GM21528 (cell line): Measurements from ENCODE around the gene DUOX1.

ENCODE experiments used
- ATAC-seq: cut with Tn5 transposase; IDR thresholded peaks from one replicate; pipeline ENCODE4 v1.9.1; 2021; ENCODE audit warnings: mild to moderate bottlenecking, moderate library complexity; ENCODE audit not compliant: unreplicated experiment, low FRiP score

DUOX1 gene

GRCh38 chr15:45165536-45165935, 35.7 kb downstream of the DUOX1 start:
- ATAC-seq = no peak

GRCh38 chr15:45166834-45167630, 37.2 kb downstream of the DUOX1 start:
- peak; percentile 82 for ATAC-seq

- no peak for ATAC-seq
Observed at GRCh38 chr15:45167631-45168205, 37.9 kb downstream of the DUOX1 start.

DNA sequence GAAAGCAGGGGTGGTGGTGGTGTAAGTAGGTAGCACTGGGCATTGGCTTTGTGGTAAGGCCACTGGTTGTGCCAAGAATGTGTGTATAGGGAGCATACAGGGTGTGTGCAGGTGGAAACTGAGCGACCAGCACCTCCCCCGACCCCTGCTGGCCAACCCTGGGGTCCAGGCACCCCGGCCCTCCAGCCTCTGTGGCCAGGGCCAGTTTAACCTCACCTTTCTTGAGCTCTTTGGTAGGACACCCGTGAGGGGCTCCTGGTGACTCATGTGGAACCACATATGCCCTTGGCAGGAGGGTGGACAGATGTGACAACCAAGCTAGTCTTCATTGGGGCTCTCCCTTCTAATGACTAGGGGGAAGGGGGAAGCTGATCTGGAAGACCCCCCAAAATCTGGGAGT, 38.5 kb downstream of the DUOX1 start:
- ATAC-seq = no peak

- no peak for ATAC-seq
Observed at GRCh38 chr15:45168751-45169551, 39.2 kb downstream of the DUOX1 start.

DNA sequence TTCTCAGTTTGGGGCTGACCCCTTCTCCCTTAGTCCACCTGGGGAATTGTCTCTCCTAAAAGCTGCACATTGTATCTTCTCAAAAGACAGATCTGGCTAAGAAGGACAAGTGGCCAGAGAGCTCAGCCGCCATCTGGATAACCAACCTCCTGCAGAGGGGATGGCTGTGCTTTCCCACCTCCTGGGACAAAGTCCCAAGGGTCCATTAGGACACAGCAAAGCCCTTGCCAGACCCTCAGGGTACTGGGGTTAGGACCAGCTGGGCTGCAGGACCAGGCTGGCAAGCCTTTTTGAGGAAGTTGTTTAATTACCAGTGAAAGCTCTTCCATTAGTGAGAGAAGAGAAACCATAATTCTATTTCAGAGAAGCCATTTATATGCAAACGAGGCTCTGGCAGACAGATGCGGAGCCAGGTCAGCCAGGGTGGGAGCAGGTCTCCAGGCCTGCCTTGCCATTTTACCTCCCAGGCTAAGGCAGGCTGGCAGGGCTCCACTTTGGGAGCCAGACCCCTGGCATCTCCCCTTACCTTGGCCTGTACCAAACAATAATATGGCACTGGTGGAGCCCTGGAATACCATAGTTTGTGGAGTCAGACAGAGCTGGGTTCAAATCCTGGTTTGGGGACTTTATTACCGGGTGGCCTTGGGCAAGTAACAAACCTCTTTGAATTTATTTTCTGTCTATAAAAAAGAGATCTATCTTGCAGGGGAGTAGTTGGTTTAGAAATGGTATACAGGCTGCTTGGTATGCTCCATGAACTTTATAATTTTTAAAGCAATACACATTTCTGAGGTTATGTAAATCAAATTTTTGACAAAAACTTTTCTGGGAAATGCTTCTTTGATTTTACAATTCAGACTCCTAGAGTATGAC, 40.0 kb downstream of the DUOX1 start:
- ATAC-seq = no peak

DNA sequence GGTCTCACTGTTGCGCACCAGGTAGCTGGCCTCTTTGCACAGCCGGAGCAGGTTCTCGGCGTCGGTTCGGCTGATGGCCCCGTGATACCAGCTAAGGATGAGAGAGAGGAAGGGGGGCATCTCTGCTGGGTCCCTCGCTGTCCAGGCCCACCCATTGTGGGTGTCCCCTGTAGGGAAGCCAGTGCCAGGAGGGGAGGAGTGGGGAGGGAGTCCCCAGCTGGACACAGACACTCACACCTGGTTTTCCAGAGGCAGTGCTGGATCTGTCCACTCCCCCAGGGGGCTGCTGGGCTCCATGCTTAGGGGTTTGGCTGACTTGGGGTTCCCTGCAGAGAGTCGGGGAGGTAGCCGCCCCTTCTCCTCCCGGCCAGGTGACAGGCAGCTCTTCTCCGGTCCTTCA, 42.1 kb downstream of the DUOX1 start:
- ATAC-seq = no peak

GRCh38 chr15:45174069-45174468, 44.3 kb downstream of the DUOX1 start:
- no peak for ATAC-seq

DNA sequence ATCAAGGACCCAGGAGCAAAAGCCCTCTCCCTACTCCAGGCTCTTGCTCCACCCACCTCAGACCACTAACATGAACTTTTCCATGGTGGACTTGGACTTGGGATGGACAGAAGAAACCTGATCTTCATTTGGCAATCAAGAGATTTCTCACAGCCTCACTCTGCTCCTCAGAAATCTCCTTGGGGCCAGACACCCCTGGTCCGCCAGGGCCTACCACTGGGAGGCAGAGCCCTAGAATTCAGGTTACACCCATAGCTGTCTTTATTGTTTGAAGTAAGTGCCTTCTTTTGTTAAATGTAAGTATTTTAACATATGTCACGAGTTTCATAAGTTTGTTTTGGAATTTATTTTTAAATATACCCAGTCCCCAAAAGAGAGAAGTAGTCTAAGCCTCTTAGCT, 44.8 kb downstream of the DUOX1 start:
- ATAC-seq = no peak

DNA sequence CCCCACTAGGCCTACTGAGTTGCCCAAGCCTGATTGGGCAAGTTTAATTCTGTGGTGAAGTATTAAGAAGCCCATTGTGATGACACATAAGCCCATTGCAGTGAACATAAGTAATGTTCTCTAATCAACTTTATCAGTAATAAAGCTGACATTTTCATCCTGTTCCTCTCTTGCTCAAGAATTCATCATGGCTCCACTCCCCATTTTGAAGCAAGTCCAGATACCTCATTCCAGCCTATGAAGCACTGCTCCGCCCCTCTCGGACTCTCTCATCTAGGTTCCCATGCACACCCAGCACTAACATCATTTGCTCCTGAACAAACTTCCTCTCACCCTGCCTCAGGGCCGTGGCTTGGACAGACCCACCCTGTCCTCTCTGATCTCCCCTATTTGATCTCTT, 47.5 kb downstream of the DUOX1 start:
- ATAC-seq = no peak

GRCh38 chr15:45179221-45179985, 49.6 kb downstream of the DUOX1 start:
- ATAC-seq = no peak

DNA sequence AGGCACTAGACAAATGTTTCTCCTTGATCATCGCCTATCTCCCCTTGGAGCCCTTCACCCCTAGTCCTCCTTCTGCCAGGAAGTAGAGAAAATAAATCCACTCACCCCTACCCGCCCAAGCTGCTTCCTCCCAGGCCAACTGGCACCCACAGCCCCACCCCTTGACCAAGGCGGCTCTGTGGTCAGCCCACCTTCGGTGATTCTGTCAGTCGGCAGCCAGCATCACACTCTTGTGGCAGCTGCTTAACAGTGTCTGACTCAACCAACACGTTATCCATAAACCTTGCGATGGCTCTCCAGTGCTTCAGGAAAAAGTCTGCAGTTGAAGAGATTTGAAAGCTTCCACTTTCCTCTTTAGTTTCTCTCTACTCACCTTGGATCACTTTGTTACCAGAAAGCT, 50.4 kb downstream of the DUOX1 start:
- ATAC-seq = no peak

DNA sequence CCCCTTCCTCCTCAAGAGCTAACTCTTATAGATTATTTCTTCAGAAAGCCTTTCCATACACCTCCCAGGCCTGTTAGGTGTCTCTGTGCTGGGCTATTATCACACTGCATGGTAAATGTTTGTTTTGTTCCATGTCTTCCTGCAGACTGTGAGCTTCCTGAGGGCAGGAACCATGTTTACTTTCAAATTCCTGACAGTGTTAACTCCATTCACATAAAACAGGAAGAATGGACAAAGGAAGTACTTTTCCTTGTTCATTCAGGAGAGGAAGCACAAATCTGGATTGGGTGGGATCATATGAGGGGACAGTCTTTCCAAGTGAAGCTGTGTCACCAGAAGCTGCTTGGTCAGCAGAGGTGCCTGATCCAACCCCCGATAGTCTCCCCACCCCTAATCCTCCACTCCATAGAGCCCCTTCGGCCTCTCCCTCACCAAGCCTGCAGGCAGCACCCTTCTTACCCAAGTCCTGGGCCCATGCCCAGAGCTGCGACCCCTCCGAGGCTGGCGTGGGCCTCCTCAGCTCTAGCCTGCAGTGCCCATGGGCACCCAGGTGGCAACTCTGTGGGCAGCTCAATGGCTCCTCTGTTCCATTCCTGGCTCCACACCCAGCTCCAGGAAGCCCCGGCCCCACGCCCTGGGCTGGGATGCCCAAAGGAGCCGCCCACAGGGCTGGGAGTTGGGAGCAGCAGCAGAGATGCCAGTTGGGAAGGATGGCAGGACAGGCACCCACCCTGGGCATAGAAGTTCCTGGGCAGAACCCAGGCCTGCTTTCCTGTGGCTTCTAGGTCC, 51.0 kb downstream of the DUOX1 start:
- ATAC-seq = no peak

- ATAC-seq = no peak
Observed at GRCh38 chr15:45181491-45182285, 51.9 kb downstream of the DUOX1 start.

DNA sequence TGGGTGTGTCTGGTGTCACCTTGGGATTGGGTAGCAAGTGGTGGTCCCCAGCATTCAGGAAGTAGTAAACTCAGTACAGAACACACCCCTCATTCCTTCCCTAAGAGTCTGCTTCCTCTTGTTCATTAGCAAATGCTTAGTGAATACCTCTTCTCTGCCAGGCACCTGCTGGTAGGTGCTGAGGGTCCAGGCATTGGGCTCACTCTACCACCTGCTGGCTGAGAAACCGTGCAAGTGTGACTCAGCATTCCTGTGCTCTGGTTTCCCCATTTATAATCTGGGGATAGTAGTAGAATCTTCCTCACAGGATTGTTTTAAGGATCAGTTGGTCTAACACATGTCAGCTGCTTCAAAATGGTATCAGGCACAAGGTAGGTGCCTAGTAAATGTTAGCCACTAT, 53.2 kb downstream of the DUOX1 start:
- ATAC-seq = no peak

- no peak for ATAC-seq
Observed at GRCh38 chr15:45183511-45183910, 53.7 kb downstream of the DUOX1 start.

DNA sequence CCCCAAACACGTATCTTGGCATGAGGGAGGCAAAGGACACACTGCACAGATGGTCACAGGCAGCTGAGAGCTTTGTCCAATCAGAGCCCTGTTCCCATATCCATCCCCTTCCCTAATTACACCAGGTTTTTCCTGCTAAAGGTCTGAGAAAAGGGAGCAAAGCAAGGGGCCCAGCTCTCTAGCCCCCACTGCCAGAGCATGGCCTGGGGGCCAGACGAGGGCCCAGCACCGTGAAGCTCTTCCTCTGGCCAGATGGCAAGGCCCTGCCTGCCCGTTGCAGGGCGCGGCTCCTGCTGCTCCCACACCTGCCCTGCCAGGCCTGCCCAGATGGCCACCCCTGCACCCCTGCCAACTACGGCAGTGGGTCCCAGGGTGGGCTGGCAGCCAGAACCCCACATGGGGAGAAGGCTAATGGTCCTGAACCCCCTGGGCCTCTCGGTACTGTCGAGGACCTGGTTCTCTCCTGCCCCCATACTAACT, 54.8 kb downstream of the DUOX1 start:
- no peak for ATAC-seq
